Keratinocyte (primary cell): ENCODE data around the gene PTPRN2. TPM values are rescaled to one million over a fixed set of nuclear protein-coding genes. Genes with fewer than 3 reads are reported as not detected.

Source experiments
- DNase-seq: peaks from one replicate; pipeline ENCODE4 v3.0.0-alpha.2; 2011; ENCODE audit warnings: low read depth, missing footprints, low spot score
- FAIRE-seq: peaks from 2 replicates; lab custom pipeline; 2011; peaks lifted over from hg19 to GRCh38; lab: Jason Lieb, UNC
- H2AFZ ChIP-seq: 2 replicates; pipeline ENCODE4 v1.6.0; 2012; ENCODE audit warnings: low read length, control low read depth, inconsistent platforms; ENCODE audit not compliant: control insufficient read depth
- H3K27ac ChIP-seq: 2 replicates; pipeline ENCODE4 v1.5.1; 2011; ENCODE audit warnings: low read length; ENCODE audit not compliant: control insufficient read depth, insufficient read depth
- H3K27me3 ChIP-seq: 3 replicates; pipeline ENCODE4 v1.6.0; 2011; ENCODE audit warnings: low read length; ENCODE audit not compliant: control insufficient read depth, insufficient read depth; ENCODE audit errors: extremely low read depth
- H3K36me3 ChIP-seq, 2 experiments: 2 replicates in 1 of 2; 3 replicates in 1 of 2; pipeline ENCODE4 v1.5.1; 2011; ENCODE audit warnings: low read length in 2 of 2, mild to moderate bottlenecking in 1 of 2; ENCODE audit not compliant: control insufficient read depth in 2 of 2, insufficient read depth in 2 of 2; ENCODE audit errors: extremely low read depth in 1 of 2
- H3K4me1 ChIP-seq: 3 replicates; pipeline ENCODE4 v1.5.1; 2011; ENCODE audit warnings: low read length; ENCODE audit not compliant: control insufficient read depth, insufficient read depth; ENCODE audit errors: extremely low read depth
- H3K4me2 ChIP-seq: 3 replicates; pipeline ENCODE4 v1.6.0; 2011; ENCODE audit warnings: low read depth, low read length; ENCODE audit not compliant: control insufficient read depth, insufficient read depth; ENCODE audit errors: extremely low read depth
- H3K4me3 ChIP-seq, 3 experiments: fragments of 200-600 bp in 1 of 3; sonication (generic) in 1 of 3; 2 replicates in 2 of 3; 3 replicates in 1 of 3; pipeline ENCODE4 v1.5.1; 2011 to 2016; ENCODE audit warnings: low read length in 3 of 3, mild to moderate bottlenecking in 3 of 3, control low read depth in 2 of 3, inconsistent platforms in 1 of 3, low read depth in 1 of 3, mixed read lengths in 1 of 3, mixed run types in 1 of 3, moderate library complexity in 1 of 3; ENCODE audit not compliant: control insufficient read depth in 2 of 3, insufficient read depth in 2 of 3; ENCODE audit errors: extremely low read depth in 1 of 3
- H3K79me2 ChIP-seq: 2 replicates; pipeline ENCODE4 v1.6.0; 2012; ENCODE audit warnings: low read length; ENCODE audit not compliant: control insufficient read depth, insufficient read depth
- H3K9ac ChIP-seq: 3 replicates; pipeline ENCODE4 v1.6.0; 2011; ENCODE audit warnings: low read length; ENCODE audit not compliant: control insufficient read depth, insufficient read depth; ENCODE audit errors: extremely low read depth
- H3K9me1 ChIP-seq: 3 replicates; pipeline ENCODE4 v1.6.0; 2011; ENCODE audit warnings: low read length; ENCODE audit not compliant: control insufficient read depth, insufficient read depth; ENCODE audit errors: extremely low read depth
- H3K9me3 ChIP-seq: 2 replicates; pipeline ENCODE4 v1.5.1; 2012; ENCODE audit warnings: low read depth, low read length; ENCODE audit not compliant: control insufficient read depth
- H4K20me1 ChIP-seq: 3 replicates; pipeline ENCODE4 v1.6.0; 2011; ENCODE audit warnings: low read length; ENCODE audit not compliant: control insufficient read depth, insufficient read depth; ENCODE audit errors: extremely low read depth
- CTCF ChIP-seq, 3 experiments: IDR thresholded peaks in 1 of 3; conservative IDR thresholded peaks in 1 of 3; optimal IDR thresholded peaks in 1 of 3; 2 replicates in 2 of 3; 3 replicates in 1 of 3; pipeline versions ENCODE3 to v1.5.1; 2011; ENCODE audit warnings: low read length in 3 of 3, mild to moderate bottlenecking in 3 of 3, moderate library complexity in 2 of 3, control low read depth in 1 of 3, inconsistent platforms in 1 of 3; ENCODE audit not compliant: insufficient read depth in 2 of 3; ENCODE audit errors: extremely low read depth in 1 of 3
- EZH2 ChIP-seq: IDR thresholded peaks from one replicate; pipeline ENCODE4 v1.6.1; 2012; ENCODE audit warnings: inconsistent platforms, mild to moderate bottlenecking, low read length, moderate library complexity
- dilution Hi-C: fragments of 300-500 bp; cut with MboI; formaldehyde crosslinking; loops from one replicate; pipeline ENCODE4 v1.7.0; 2020; ENCODE audit warnings: low sequenced_read_pairs; ENCODE audit not compliant: extremely low pct_ligation_motif_present
- polyA plus RNA-seq, 5 experiments: library from polyadenylated mRNA; depleted of rRNA in 3 of 5; stranded (reverse) in 3 of 5; stranded (forward) in 1 of 5; unstranded in 1 of 5; fragments of >200 nt; gene quantifications; 1 replicate in 1 of 5; 2 replicates in 3 of 5; 3 replicates in 1 of 5; pipeline versions ENCODE4 v1.2.1 to v1.2.3, GENCODE V29; 2011 to 2012; ENCODE audit warnings: missing spikeins in 2 of 5, low read depth in 1 of 5, low replicate concordance in 1 of 5

PTPRN2 gene
- polyA plus RNA-seq, 1 donor (not counting 4 experiments of a cell fraction or from before 2014, with no cell fraction given), result not detected

- Histone ChIP-seq H3K27me3 (no peaks in the 10 kb centered on the region), H2AFZ (no peak overlapping the region), H4K20me1 (no peaks in the 10 kb centered on the region), H3K9ac (no peak overlapping the region), H3K9me1 (no peaks in the 10 kb centered on the region), H3K4me2 (no peak overlapping the region), H3K9me3 (peaks cover 25% of the 10 kb centered on the region), H3K79me2 (no peaks in the 10 kb centered on the region), H3K27ac (no peak overlapping the region), H3K4me3 (no peak overlapping the region), H3K4me1 (no peaks in the 10 kb centered on the region), H3K36me3 (no peaks in the 10 kb centered on the region)
- dilution Hi-C loops, result no loop called here
- DNase-seq (no peak), FAIRE-seq (no peak)
- no peak for TF ChIP-seq EZH2
- no peak for TF ChIP-seq CTCF (optimal IDR thresholded peaks at IDR 0.05 in 1 of 3, IDR thresholded peaks at IDR 0.05 in 1 of 3, conservative IDR thresholded peaks at IDR 0.05 in 1 of 3; ENCODE audit: extremely low read depth in 1 of 3, insufficient read depth in 2 of 3, low read length in 3 of 3)
Measured at GRCh38 chr7:158361326-158361946, 226.2 kb downstream of the PTPRN2 start.

- Histone ChIP-seq H3K9me1 (no peaks in the 10 kb centered on the region), H3K9ac (no peak overlapping the region), H3K4me1 (no peaks in the 10 kb centered on the region), H3K27ac (no peak overlapping the region), H3K79me2 (no peaks in the 10 kb centered on the region), H2AFZ (no peak overlapping the region), H4K20me1 (no peaks in the 10 kb centered on the region), H3K36me3 (no peaks in the 10 kb centered on the region), H3K4me3 (no peak overlapping the region), H3K4me2 (no peak overlapping the region), H3K9me3 (peaks cover 15% of the 10 kb centered on the region), H3K27me3 (no peaks in the 10 kb centered on the region)
- TF ChIP-seq CTCF (optimal IDR thresholded peaks at IDR 0.05 in 1 of 3, IDR thresholded peaks at IDR 0.05 in 1 of 3, conservative IDR thresholded peaks at IDR 0.05 in 1 of 3; ENCODE audit: extremely low read depth in 1 of 3, insufficient read depth in 2 of 3, low read length in 3 of 3), result no peak
- TF ChIP-seq EZH2, result no peak
- FAIRE-seq, result no peak
- no peak for DNase-seq
- dilution Hi-C loops, result no loop called here
Measured at GRCh38 chr7:158358926-158359645, 228.5 kb downstream of the PTPRN2 start.
